GM18909 (cell line): ENCODE measurements around the gene PYGO2.

Experiments used
- ATAC-seq: cut with Tn5 transposase; IDR thresholded peaks from one replicate; pipeline ENCODE4 v1.9.1; 2021; ENCODE audit warnings: mild to moderate bottlenecking; ENCODE audit not compliant: unreplicated experiment, poor library complexity

Gene PYGO2

GRCh38 chr1:154966111-154966510, 4.5 kb upstream of the PYGO2 start:
- no peak for ATAC-seq

GRCh38 chr1:154964359-154964758, 2.8 kb upstream of the PYGO2 start:
- ATAC-seq: no peak

- ATAC-seq: no peak
Observed at GRCh38 chr1:154963643-154964042, 2.1 kb upstream of the PYGO2 start.

GRCh38 chr1:154962795-154963330, 1.3 kb upstream of the PYGO2 start:
- ATAC-seq: no peak

GRCh38 chr1:154962156-154962749, 671 bp upstream of the PYGO2 start:
- peak; percentile 19 for ATAC-seq

GRCh38 chr1:154960446-154961136, 991 bp downstream of the PYGO2 start:
- ATAC-seq: no peak

GRCh38 chr1:154959426-154959780, 2.2 kb downstream of the PYGO2 start:
- no peak for ATAC-seq

- ATAC-seq: no peak
Observed at GRCh38 chr1:154958681-154959425, 2.7 kb downstream of the PYGO2 start.

- ATAC-seq: no peak
Observed at GRCh38 chr1:154958036-154958435, 3.5 kb downstream of the PYGO2 start.

- no peak for ATAC-seq
Observed at GRCh38 chr1:154957091-154957657, 4.4 kb downstream of the PYGO2 start.

GRCh38 chr1:154956544-154956941, 5.0 kb downstream of the PYGO2 start:
- no peak for ATAC-seq

GRCh38 chr1:154955718-154956543, 5.7 kb downstream of the PYGO2 start, which contains the start of gene PBXIP1:
Gene PBXIP1, minus strand, starts transcription at chr1:154956099. Its CDS starts 2,378 bp downstream, at chr1:154953721.
- ATAC-seq: peak; percentile 69

- ATAC-seq: peak; percentile 59
Observed at GRCh38 chr1:154955039-154955717, 6.4 kb downstream of the PYGO2 start.

- ATAC-seq: no peak
Observed at GRCh38 chr1:154954541-154954940, 7.0 kb downstream of the PYGO2 start.

GRCh38 chr1:154953611-154954038, 8.0 kb downstream of the PYGO2 start:
- ATAC-seq: no peak

- ATAC-seq: no peak
Observed at GRCh38 chr1:154952664-154953063, 8.9 kb downstream of the PYGO2 start.

GRCh38 chr1:154951901-154952657, 9.5 kb downstream of the PYGO2 start:
- no peak for ATAC-seq

GRCh38 chr1:154948079-154948478, 13.5 kb downstream of the PYGO2 start:
- no peak for ATAC-seq
